Stimulated activated CD4-positive, alpha-beta T cell treated with anti-CD3 and anti-CD28 coated beads, Interleukin-4, amount 100 ng/mL, for 24 hours (primary cell): ENCODE results near the gene IQGAP2.
"Not testable (repeated sequence)": the region's sequence is repeated elsewhere in the genome, so short reads cannot be mapped to it uniquely, and the experiment has no call there.

ENCODE experiments used
- DNase-seq: peaks from one replicate; pipeline ENCODE4 v3.0.0-alpha.2; 2020

Gene IQGAP2

DNA sequence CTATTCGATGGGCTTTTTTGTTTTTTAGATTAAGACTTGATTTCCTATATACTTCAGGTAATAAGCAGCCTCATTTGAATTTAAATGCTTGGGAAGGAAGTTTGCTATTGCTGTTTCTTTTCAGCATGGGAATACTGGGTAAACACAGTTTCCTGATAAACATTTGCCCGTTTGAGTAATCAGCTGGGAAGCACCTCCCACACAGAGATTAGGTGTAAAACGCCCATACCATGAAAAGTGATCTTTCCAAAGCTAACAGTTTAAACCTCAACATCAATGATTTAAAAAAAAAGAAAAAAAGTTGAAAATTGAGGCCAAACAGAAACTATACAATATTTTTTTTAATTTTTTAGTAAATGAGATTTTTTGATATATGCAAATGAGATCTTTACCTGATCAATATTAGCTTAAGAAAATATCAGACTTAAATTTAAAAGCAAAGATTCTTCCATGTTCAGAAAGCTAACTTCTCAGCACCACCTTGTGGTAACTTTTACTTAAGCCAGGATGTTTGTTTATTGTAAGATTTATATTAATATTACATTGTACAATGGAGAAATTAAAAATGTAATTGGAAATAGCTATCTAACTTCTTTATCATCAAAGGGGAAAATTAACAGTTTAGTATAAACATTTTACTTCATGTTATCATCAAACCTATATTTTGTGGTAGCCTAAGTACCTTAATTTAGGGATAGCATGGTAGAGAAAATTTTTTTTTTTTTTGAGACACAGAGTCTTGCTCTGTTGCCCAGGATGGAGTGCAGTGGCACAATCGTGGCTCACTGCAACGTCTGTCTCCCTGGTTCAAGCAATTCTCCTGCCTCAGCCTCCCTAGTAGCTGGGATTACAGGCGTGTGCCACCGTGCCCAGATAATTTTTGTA lies 180.3 kb downstream of the IQGAP2 start:
- no peak for DNase-seq

DNA sequence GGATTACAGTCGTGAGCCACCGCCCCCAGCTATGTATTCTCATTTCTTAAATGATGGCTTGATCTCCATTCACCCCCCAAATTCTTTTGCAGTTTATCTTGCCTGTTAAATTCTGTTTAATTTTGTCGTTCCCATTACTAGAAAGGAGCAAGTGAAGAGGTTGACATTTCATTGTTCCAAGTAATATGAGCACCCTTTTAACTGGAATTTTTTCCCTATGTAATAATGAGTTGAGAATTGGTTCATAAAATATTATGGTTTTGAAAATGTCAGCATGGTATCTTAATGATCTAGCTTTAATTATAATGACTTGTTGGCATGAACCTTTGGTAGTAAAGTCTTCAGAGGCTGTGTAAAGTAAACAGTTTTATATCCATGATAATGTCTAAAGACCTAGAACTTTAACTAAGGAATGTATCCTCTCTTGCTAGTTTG lies 182.7 kb downstream of the IQGAP2 start:
- DNase-seq: no peak

DNA sequence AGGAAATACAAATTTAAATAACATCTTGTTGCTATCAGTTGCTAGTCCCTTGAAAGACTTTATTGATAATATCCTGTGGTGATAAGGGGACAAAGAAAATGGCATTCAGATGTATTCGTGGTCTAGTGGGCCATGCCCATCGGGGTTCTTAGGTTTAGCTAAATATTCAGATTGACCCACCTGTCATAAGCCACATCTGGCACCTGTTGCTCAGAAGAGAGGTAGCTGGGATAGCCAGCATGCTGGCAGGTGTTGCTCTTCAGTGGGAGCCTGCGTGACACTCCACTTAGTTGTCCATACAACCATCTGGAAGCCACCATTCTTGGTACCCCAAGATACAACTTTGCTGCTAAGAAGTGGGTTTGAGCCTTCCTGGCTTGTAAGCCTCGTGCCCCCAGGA lies 183.4 kb downstream of the IQGAP2 start:
- no peak for DNase-seq

DNA sequence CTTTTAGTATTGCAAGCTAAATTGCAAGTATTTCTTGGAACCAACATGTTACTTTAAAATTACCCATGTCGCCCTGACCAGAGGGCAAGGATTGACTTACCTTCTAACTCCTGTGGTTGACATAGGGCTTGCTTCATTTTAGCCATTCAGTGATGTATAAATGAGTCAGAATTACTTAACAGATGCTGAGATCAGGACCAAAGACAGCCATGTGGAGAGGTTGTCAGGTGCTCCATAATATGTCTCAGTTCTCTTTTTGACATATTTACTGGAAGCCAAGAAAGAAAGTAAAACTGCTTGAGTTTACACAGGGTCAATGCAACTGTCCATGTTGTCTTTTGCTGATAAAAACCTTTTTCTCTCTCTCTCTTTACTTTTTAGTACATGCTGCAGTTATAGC lies 186.9 kb downstream of the IQGAP2 start:
- DNase-seq: no peak

DNA sequence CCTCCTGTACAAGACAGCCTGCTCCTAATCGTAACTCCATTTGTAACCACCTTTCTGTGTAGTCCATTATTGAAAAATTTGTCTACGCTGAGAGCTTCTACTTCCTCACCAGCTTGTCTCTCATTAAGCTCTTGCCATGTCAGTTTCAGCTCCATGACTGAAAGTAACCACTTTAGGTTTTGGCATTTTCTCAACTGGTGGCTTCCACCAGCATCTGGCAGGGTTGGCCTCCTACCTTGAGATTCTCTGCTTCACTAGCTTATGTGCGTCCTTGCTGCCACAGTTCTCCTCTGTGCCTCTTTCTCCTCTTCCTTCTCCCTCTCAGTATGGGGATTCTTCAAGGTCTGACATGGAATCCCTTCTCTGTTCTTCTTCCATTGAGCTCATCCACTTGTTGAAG lies 188.3 kb downstream of the IQGAP2 start:
- DNase-seq: no peak

DNA sequence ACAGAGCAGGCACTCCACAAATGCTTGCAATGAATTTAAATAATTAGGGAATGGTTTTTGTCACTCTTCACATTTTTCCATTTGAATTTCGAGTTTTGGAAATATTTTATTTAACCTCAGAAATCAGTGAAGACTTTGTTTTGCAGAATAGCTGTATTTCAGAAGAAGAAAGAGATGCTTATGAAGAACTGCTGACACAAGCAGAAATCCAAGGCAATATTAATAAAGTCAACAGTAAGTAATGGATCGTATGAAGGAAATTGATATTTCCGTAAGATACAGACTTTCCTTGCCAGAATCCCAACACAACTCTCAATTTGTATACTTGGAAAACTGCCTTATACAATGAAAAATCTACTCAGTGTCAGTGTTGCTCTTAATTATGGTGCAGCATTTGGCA lies 189.6 kb downstream of the IQGAP2 start:
- DNase-seq: no peak

DNA sequence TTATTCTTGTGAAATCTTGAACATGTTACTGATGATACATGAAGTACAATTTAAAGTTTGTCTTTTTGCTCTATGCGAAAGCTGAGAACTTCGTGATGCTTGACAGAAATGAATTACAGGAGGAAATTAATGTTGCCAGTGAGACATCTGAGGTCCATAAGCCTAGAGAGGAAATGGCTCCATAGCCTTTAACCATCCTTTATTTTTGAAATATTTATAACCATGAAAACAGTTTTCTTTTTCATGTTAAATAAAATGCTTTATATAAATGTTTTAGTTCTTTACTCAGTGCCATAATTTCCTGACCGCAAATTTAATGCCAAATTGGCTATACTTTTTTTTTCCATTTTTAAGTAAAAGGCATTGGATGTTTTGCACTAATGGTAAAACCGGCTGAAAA lies 191.0 kb downstream of the IQGAP2 start:
- no peak for DNase-seq

DNA sequence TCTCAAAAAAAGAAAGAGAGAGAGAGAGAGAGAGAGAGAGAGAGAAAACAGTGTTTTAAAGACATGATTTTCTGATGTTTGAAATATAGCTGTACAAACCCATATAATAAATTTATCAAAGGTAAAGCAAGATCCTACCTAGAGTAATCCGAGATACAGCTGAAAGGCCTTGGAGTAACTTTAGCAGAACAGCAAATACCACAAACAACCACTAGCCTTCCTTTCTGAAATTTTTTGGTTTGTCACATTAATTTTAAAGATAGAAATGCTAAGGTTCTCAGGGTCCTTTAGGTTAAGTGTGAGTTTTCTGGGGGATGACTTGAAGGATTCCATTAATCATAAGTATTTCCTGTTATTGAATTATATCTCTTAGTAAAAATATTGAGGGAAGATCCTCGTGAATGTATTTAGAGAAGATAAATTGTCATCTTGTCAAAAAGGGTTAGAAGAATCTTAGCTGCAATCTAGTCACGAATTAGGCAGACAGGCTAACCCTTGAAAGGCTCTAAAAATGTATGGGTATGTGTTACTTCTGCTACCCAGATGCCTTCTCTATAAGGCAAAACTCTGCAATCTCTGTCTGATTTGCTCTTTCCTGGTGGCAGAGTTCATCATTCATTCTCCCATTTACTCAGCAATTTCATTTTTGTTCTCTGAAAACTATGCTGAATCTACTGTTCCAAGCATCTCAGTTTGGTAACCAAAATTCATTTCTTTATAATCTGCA lies 192.8 kb downstream of the IQGAP2 start:
- DNase-seq: no peak

DNA sequence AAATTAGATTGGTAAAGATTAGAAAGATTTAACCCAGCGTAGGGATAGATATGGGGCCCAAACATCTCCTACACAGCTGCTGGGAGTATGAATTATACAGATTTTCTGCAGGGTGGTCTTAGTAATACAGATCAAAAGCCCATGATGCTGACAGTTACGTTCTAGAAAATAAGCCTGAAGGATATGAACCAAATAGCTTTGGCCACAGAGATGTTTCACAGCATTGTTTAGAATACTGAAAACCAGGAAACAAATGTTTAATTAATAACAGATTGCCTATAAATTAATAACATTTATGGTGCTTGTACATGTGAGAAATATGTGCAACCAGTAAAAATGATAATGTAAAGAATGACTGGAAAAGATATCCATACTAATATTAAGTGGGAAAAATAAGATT lies 195.4 kb downstream of the IQGAP2 start:
- no peak for DNase-seq

DNA sequence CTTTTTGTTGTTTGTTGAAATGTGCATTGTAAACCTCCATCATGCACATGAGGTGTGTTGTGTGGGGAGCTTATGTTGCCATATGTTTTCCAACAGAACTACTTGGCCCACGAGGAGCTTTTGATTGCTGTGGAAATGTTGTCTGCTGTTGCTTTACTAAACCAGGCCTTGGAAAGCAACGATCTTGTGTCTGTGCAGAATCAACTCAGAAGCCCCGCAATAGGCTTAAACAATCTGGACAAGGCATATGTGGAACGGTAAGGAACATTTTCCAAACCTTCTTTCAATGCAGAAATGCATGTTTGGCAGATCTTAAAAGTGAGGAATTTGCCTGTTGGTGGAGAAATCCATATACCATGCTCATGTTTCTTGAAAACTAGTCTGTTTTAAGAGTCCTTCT lies 197.6 kb downstream of the IQGAP2 start:
- no peak for DNase-seq

DNA sequence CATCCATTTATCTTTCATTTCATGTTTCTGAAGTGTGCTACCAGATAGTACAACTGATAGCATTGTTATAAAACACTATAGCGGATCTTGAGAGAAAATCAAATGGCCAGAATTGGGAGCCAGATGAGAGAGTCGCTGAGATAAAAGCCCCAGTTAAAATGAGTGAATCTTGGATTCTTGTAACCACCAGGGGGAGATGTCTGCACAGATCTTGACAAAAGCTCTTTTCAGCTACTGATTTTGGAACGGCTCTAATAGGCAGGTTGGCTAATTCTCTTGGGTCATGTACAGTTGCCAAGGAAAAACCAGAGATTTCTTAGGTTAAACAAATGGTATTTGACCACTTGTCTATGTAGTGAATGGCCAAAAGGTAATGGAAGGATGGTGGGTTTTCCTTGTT lies 198.4 kb downstream of the IQGAP2 start:
- peak; percentile 30 for DNase-seq

DNA sequence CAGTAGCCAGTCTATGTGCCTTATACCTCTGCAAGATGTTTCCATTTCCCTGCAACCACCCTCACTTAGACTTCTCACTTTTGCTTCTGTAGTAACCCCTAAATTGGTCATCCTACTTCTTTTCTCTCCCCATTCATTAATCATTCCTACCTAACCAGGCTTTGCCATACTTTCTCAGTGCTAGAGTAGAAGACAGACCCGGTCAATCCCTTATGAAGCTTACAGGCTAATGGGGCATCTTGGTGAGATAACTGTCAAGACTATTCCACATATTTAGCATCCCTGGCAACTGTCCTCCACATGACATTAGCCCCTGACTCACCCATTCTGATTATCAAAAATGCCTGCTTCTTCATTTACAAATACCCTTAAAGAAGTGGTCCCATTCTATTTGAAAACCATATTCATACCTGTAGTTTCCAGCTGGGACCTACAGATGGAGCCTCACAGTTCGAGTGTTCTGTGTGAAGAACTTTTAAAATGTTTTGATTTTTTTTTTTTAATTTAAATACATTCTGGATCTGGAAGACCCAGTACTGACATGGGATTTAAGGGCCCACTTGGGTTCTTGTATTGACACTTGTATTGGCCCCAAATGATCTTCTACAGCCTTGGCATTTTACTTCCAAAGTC lies 199.1 kb downstream of the IQGAP2 start:
- no peak for DNase-seq

DNA sequence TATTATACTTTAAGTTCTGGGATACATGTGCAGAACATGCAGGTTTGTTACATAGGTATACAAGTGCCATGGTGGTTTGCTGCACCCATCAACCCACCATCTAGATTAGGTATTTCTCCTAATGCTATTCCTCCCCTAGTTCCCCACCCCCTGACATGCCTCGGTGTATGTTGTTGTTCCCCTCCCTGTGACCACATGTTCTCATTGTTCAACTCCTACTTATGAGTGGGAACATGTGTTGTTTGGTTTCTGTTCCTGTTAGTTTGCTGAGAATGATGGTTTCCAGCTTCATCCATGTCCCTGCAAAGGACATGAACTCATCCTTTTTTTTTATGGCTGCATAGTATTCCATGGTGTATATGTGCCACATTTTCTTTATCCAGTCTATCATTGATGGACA lies 200.9 kb downstream of the IQGAP2 start:
- DNase-seq: not testable (repeated sequence)

DNA sequence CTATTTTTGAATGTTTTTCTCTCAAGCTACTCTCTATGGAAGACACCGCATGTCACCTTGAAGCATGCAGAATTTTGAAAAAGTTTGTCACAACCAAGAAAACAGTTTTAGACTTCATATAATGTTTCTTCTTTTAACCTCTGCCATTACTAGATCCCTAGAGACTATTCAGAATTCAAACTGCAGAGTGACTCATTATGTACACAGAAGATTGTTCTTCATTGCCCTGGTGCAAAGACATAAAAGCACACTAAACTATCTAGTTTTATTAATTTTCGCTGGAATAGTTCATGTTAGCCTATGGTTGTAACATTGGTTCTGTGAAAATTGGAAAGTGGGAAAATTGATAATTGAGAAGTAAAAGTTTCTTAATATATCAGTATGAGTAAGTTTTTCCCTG lies 201.8 kb downstream of the IQGAP2 start:
- DNase-seq: no peak

DNA sequence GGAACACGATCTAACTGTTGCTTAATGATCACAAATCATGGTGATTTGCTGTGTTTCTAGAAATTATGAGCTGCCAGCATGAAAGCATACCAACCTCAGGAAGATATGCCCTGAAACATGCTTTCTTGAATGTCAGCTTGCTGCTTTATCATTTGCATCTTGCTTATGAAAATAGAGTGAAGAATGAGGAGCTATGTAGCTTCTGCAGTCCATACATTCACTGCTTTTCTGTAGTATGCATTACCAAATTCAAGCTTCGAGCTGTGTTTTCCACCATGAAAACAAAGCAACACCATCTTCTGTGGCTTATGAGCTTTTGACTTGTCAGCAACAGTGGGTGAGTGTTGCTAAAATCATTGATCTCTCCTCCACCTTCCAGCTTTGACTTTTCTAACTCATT lies 203.6 kb downstream of the IQGAP2 start:
- no peak for DNase-seq

DNA sequence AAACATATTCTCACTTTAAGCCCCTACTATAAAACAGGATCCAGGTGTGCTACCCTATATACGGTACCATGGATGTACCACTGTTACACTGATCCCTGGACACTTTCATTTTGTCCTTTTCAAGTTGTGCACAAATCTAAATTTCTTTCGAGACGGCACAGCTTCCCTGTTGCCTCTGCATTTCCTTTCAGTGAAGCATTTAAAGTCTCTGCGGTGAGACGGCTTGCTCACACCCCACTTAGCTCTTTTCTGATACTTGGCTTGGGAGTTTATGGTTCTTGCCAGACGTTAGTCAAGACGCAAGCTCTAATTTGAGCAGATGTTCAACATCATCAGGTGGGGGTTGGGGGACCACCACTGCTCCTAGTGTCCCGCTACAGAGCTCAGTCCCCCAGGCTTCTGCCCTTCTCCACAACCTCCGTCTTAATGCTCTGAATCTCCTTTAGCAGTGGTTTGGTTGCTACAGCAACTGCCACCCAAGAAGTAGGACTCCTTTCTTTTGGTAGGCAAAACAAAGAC lies 204.3 kb downstream of the IQGAP2 start:
- no peak for DNase-seq

DNA sequence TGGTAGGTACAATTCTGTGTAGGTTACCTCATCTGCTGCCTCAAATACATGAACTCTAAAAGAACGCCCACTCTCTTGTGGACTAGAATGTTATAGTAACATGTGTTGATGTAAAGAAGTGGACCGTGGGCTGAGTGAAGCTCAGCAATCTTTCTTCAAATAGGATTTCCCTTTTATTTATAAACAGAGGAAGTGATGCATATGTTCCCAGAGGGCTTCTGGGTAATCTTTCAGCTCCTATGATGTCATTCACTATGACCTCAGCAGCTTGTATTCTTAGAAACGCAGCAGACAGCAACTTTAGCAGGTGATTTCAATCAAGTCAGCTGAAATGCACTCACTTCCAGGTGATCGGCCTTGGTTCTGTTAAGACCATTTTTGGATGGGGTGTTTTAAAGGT lies 205.7 kb downstream of the IQGAP2 start:
- no peak for DNase-seq

DNA sequence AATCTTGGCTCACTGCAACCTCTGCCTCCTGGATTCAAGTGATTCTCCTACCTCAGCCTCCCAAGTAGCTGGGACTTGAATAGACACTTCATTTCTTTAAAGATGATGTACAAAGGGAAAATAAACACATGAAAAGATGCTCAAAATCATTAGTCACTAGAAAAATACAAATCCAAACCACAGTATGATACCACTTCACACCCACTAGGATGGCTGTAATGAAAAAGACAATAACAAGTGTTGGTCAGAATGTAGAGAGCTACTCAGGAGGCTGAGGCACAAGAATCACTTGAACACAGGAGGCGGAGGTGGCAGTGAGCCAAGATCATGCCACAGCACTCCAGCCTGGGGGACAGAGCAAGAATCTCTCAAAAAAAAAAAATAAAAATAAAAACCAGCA lies 207.1 kb downstream of the IQGAP2 start:
- DNase-seq: no peak

DNA sequence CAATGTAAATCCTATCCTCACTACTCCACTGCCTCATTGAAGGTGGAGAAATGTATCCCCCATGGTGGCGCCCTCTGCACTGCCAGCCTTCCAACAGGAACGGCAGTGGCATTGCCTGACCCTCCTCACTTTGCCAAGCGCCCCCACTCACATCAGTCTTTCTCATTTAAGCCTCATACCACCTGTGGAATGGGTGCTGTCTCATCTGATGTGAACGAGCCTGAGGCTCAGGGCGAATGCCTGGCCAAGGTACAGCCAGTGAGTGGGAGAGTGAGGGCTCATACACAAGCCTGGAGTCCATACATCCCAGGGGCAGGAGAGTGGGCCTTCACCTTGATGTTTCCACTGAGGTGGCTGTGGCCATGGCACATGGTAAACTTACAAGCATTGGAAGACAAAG lies 209.9 kb downstream of the IQGAP2 start:
- no peak for DNase-seq

DNA sequence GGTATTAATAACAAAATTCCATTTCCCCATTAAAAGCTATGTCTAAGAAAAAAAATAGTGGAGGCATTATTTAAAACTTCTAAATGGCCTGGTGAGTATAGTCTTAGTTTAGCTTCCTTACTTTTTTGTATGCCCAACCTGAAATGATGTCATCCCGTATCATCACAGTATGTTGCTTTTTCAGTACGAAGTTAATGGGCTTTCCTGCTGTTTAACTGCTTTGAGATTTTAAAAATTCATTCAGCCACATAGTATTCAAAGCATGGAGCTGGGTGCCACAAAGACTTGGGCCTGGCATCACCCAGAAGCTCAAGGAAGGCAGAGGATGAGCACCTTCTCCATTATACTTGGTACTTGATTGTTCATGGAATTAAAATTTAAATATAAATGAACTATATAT lies 212.7 kb downstream of the IQGAP2 start:
- DNase-seq: no peak

DNA sequence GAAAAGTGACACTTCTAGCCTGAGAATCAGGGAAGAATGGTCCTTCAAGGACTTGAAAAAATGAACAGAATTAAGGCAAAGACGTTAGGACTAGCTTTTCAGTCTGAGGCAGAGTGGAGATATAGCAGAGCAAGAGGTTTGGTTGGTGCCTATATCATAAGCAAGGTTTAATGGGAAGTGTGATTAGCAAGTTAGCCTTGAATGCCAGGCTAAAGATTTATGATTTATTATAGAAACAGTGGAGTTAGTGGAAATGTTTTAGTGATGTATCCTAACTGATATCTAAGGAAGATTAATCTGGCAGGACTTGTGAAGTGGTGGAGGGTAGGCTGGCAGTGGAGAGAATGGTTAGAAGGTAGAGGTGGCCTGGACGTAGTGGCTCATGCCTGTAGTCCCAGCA lies 213.1 kb downstream of the IQGAP2 start:
- DNase-seq: no peak

DNA sequence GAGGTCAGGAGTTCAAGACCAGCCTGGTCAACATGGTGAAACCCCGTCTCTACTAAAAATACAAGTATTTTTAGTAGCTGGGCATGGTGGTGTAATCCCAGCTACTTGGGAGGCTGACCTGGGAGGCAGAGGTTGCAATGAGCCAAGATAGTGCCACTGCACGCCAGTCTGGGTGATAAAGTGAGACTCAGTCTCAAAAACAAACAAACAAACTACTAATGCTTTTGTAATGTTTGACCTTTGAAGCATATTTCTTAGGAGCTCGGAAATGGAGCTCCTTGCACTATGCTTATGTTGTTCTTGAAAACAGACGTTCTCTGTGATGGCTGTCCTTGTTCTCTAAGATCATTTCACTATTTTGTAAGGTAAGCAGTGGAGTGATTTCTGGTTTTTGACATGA lies 214.1 kb downstream of the IQGAP2 start:
- no peak for DNase-seq

DNA sequence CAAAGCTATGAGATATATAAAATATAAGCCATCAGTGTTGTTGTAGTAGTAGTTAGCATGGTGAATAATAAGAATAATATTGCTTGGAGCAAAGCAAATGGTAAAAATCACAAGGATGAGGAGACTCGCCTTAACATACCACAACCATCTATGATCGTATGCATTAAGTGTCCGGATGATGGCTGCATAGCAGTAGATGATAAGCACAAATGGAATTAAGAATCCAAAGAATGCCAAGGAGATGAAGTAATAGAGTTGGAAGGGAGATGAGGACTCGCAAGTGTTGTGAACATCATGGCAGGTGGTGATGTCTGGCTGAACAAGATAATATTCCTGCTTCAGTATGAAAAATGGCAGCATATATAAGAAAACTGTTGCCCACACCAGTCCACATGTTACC lies 214.6 kb downstream of the IQGAP2 start:
- no peak for DNase-seq

DNA sequence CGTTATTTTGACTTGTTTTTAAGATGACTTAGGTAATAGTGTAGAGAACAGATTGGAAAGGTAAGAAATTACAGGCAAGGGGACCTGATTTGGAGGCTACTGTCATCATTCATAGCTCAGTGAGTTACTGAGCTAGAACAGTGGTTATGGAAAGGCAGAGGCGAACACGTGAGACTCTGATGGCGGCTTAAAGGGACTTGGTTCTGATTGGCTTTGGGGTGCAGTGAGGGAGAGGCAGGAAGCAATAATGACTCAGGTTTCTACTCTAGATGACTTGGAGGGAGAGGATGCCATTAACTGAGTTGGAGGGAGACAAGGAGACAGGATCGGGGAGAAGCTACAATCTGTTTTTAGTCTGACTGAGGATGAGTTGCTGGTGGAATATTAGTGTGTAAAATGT lies 217.1 kb downstream of the IQGAP2 start:
- no peak for DNase-seq
